Tibial nerve (tissue), 4 donors: ENCODE measurements around the gene R3HCC1L. TPM values are rescaled to one million over a fixed set of nuclear protein-coding genes. Genes with fewer than 3 reads are reported as not detected.

Experiments
- DNase-seq, 2 donors: peaks; one replicate each; pipeline ENCODE4 v3.0.0-alpha.2; 2019; ENCODE audit warnings: low spot score in 2 of 2
- H3K27ac ChIP-seq, 4 donors: fragments of 200-600 bp; sonication (generic) in 3 of 4; one replicate each; pipeline ENCODE4 v1.5.1; 2017 to 2019; ENCODE audit warnings: mild to moderate bottlenecking in 1 of 4
- H3K27me3 ChIP-seq, 2 donors: fragments of 200-600 bp; sonication (generic) in 1 of 2; one replicate each; pipeline versions ENCODE4 v1.5.1 to v1.6.0; 2017 to 2019
- H3K36me3 ChIP-seq, 3 donors: fragments of 200-600 bp; sonication (generic); one replicate each; pipeline ENCODE4 v1.5.1; 2018 to 2019
- H3K4me1 ChIP-seq, 4 donors: fragments of 200-600 bp; sonication (generic) in 3 of 4; one replicate each; pipeline ENCODE4 v1.5.1; 2017 to 2019
- H3K4me3 ChIP-seq, 4 donors: fragments of 200-600 bp; sonication (generic) in 3 of 4; one replicate each; pipeline ENCODE4 v1.5.1; 2017 to 2019; ENCODE audit warnings: mild to moderate bottlenecking in 1 of 4, moderate library complexity in 1 of 4
- H3K9me3 ChIP-seq, 4 donors: fragments of 200-600 bp; sonication (generic) in 3 of 4; one replicate each; pipeline ENCODE4 v1.5.1; 2017 to 2019
- EP300 ChIP-seq, 2 donors: sonication (generic); formaldehyde crosslinking; IDR thresholded peaks; one replicate each; pipeline ENCODE4 v1.6.1; 2017; ENCODE audit warnings: antibody characterized with exemption in 2 of 2, mild to moderate bottlenecking in 1 of 2
- POLR2A ChIP-seq, 2 donors: fragments of 450-650 bp; IDR thresholded peaks; one replicate each; pipeline ENCODE4 v1.6.1; 2017; ENCODE audit warnings: antibody characterized with exemption in 2 of 2, mild to moderate bottlenecking in 2 of 2, moderate library complexity in 2 of 2
- WGBS, 2 donors: methylation state at CpG; one replicate each; pipeline ENCODE4 v1.1.5; 2018; 5-methylcytosine and 5-hydroxymethylcytosine counted together
- total RNA-seq, 4 donors: library from RNA; depleted of rRNA; stranded (reverse); fragments of >200 nt; gene quantifications; one replicate each; pipeline ENCODE4 v1.1.0, GENCODE V29; 2016
- TF ChIP-seq, protein P1 (sequence below), 5 experiments: fragments of 200-600 bp in 3 of 5; fragments of 450-650 bp in 2 of 5; sonication (generic) in 3 of 5; IDR thresholded peaks; one replicate each; pipeline ENCODE4 v1.5.1; 2016 to 2019; ENCODE audit warnings: antibody characterized with exemption in 5 of 5, mild to moderate bottlenecking in 3 of 5, moderate library complexity in 2 of 5

Gene R3HCC1L
- total RNA-seq, 4 donors from 2014 or later: 10.8 to 15.1 (median 13.5) TPM

DNA sequence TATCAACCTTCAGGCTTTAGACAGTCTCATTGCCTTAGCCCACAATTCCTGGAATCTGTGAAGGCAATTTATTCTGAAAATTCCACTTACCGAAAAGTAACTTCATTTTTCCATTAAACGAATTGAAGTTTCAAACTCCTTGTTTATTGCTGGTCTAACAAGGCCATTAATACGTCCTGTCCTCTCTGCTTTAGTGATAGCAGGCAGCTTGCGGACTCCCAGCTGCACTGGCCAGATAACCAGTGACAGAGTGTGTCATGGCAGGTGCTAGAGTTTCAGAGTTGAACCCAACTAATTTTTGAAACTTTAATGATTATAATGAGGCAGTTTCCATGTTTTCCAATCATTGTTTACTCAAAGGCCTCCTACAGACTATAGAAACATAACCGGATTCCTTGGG, 102.4 kb downstream of the R3HCC1L start:
- WGBS, 2 donors: 76 to 77% methylated on average over 5 of the region's 5 CpGs
- peaks cover 0 to 62% (median 0%) of the 10 kb centered on the region in 3 donors for H3K36me3 ChIP-seq

DNA sequence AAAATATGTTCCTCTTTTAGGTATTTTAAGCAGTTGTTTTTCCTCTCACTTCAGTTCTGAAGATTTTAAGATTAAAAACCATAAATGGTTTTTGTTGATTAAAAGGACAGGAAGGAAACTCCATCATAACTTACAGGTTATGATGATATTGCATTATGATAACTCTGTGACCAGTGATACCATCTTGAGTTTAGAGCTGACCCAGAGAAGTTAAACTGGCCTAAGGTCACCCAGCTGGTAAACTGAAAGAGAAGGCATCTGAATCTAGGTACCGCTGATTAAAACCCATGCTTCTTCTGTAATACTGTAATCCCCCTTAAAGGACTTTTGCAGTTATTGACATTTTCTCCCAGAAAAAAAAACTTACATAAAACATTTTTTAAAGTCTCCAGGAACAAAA, 103.9 kb downstream of the R3HCC1L start:
- no peak overlapping the region for H3K27ac ChIP-seq
- H3K9me3 ChIP-seq: no peaks in the 10 kb centered on the region
- H3K4me3 ChIP-seq: no peak overlapping the region
- peaks cover 0 to 63% (median 0%) of the 10 kb centered on the region in 3 donors for H3K36me3 ChIP-seq
- DNase-seq: no peak
- H3K4me1 ChIP-seq: no peaks in the 10 kb centered on the region
- H3K27me3 ChIP-seq: no peaks in the 10 kb centered on the region
- TF ChIP-seq, protein P1, sequence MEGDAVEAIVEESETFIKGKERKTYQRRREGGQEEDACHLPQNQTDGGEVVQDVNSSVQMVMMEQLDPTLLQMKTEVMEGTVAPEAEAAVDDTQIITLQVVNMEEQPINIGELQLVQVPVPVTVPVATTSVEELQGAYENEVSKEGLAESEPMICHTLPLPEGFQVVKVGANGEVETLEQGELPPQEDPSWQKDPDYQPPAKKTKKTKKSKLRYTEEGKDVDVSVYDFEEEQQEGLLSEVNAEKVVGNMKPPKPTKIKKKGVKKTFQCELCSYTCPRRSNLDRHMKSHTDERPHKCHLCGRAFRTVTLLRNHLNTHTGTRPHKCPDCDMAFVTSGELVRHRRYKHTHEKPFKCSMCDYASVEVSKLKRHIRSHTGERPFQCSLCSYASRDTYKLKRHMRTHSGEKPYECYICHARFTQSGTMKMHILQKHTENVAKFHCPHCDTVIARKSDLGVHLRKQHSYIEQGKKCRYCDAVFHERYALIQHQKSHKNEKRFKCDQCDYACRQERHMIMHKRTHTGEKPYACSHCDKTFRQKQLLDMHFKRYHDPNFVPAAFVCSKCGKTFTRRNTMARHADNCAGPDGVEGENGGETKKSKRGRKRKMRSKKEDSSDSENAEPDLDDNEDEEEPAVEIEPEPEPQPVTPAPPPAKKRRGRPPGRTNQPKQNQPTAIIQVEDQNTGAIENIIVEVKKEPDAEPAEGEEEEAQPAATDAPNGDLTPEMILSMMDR (IDR thresholded peaks at IDR 0.05): no peak
- TF ChIP-seq EP300 (IDR thresholded peaks at IDR 0.05) (no peak), POLR2A (IDR thresholded peaks at IDR 0.05) (no peak)
- WGBS, 2 donors: 86 to 88% methylated on average over 1 of the region's 1 CpG

More for the DNA sequence above, 102.4 kb downstream of the R3HCC1L start:
- H3K27me3 ChIP-seq: no peaks in the 10 kb centered on the region
- TF ChIP-seq POLR2A (IDR thresholded peaks at IDR 0.05): no peak
- no peak for TF ChIP-seq EP300 (IDR thresholded peaks at IDR 0.05)
- TF ChIP-seq, protein P1 (IDR thresholded peaks at IDR 0.05): no peak
- H3K4me3 ChIP-seq: no peak overlapping the region
- H3K27ac ChIP-seq: no peak overlapping the region
- no peaks in the 10 kb centered on the region for H3K9me3 ChIP-seq
- DNase-seq: no peak
- H3K4me1 ChIP-seq: no peaks in the 10 kb centered on the region

- no peak overlapping the region for H3K27ac ChIP-seq
- DNase-seq: no peak
- H3K36me3 ChIP-seq: peaks cover 0 to 68% (median 0%) of the 10 kb centered on the region in 3 donors
- 88 to 89% methylated on average over 3 of the region's 3 CpGs for WGBS, 2 donors
- no peak for TF ChIP-seq EP300 (IDR thresholded peaks at IDR 0.05)
- no peak for TF ChIP-seq POLR2A (IDR thresholded peaks at IDR 0.05)
- TF ChIP-seq, protein P1 (IDR thresholded peaks at IDR 0.05): no peak
- H3K4me3 ChIP-seq: no peak overlapping the region
- H3K4me1 ChIP-seq: peaks cover 0 to 1% (median 0%) of the 10 kb centered on the region in 4 donors
- H3K27me3 ChIP-seq: no peaks in the 10 kb centered on the region
- no peaks in the 10 kb centered on the region for H3K9me3 ChIP-seq
Observed at GRCh38 chr10:98240524-98240923, 106.1 kb downstream of the R3HCC1L start.

DNA sequence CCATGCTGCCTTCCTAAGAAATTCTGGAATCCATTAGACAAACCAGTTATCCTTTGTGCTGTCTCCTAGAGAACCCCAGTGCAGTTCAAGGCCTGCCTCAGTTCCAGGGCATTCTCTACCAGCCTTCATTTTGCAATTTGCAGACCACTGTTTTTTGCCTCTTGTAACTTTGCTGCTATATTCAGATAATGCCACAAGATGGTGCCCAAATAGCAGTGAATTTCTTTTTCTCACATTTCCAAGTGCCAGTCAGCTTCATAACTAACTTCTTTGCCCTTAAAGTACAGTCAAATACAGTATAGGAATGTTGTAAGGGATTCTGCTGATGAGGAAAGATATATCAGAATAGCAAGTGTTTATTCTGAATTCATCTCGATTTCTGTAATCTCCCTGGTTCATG, 108.4 kb downstream of the R3HCC1L start:
- Histone ChIP-seq H3K27ac (no peak overlapping the region), H3K36me3 (peaks cover 0 to 64% (median 0%) of the 10 kb centered on the region in 3 donors)

GRCh38 chr10:98244141-98244540, 109.7 kb downstream of the R3HCC1L start:
- peaks cover 0 to 66% (median 0%) of the 10 kb centered on the region in 3 donors for H3K36me3 ChIP-seq

More for the DNA sequence above, 108.4 kb downstream of the R3HCC1L start:
- Histone ChIP-seq H3K4me3 (no peak overlapping the region), H3K27me3 (no peaks in the 10 kb centered on the region), H3K4me1 (peaks cover 0 to 24% (median 7%) of the 10 kb centered on the region in 4 donors), H3K9me3 (no peaks in the 10 kb centered on the region)
- WGBS, 2 donors: 69 to 78% methylated on average over 1 of the region's 1 CpG
- no peak for DNase-seq
- TF ChIP-seq POLR2A (IDR thresholded peaks at IDR 0.05) (no peak), EP300 (IDR thresholded peaks at IDR 0.05) (no peak)
- TF ChIP-seq, protein P1 (IDR thresholded peaks at IDR 0.05): peak in 3 of 5 experiments; percentile 31 to 60 (median 40)

More at GRCh38 chr10:98244141-98244540, 109.7 kb downstream of the R3HCC1L start:
- H3K9me3 ChIP-seq: no peaks in the 10 kb centered on the region
- DNase-seq: no peak
- no peak for TF ChIP-seq EP300 (IDR thresholded peaks at IDR 0.05)
- TF ChIP-seq POLR2A (IDR thresholded peaks at IDR 0.05): no peak
- TF ChIP-seq, protein P1 (IDR thresholded peaks at IDR 0.05): no peak
- 78 to 79% methylated on average over 5 of the region's 5 CpGs for whole genome bisulfite sequencing, 2 donors
- no peak overlapping the region for H3K27ac ChIP-seq
- H3K4me3 ChIP-seq: no peak overlapping the region
- peaks cover 0 to 29% (median 7%) of the 10 kb centered on the region in 4 donors for H3K4me1 ChIP-seq
- no peaks in the 10 kb centered on the region for H3K27me3 ChIP-seq
